GM18907 (cell line): ENCODE results near the gene FABP7.
A peak's percentile ranks its signal among the peaks of the same experiment; 100 is the strongest.

Experiments used
- ATAC-seq: cut with Tn5 transposase; IDR thresholded peaks from one replicate; pipeline ENCODE4 v1.9.1; 2021; ENCODE audit warnings: mild to moderate bottlenecking, moderate library complexity; ENCODE audit not compliant: unreplicated experiment

FABP7 gene

DNA sequence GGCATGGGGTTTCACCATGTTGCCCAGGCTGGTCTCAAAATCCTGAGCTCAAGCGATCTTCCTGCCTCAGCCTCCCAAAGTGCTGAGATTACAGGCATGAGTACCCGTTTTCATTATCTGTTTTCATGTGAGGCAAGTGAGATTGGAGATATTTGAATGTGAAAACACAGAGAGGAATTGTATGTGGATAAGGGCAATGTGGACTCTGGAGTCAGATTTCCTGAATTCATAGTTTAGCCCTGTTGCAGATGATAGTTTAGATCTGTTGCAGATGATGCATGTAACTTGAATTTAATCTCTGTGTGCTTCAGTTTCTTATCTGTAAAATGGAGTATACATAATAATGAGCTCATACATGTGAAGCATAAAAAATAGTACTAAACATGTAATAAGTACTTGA, 13.2 kb downstream of the FABP7 start:
- ATAC-seq: no peak

DNA sequence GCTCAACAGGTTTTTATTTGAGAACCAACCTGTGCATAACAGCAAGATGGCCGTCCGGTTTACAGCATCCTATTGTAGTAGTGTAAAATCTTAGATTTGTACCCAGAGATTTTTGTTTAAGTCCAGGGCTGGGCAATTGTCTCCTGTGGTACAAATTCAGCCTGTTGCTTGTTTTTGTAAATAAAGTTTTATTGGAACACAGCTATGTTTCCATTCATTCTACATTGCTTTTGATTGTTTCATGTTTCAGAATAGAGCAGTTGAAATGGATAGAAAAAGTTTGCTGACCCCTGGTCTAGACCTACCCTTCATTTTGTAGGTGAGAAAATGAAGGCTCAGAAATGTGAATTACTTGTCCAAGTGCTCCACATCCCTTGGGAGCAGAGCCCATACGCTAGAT, 18.0 kb downstream of the FABP7 start:
- no peak for ATAC-seq

DNA sequence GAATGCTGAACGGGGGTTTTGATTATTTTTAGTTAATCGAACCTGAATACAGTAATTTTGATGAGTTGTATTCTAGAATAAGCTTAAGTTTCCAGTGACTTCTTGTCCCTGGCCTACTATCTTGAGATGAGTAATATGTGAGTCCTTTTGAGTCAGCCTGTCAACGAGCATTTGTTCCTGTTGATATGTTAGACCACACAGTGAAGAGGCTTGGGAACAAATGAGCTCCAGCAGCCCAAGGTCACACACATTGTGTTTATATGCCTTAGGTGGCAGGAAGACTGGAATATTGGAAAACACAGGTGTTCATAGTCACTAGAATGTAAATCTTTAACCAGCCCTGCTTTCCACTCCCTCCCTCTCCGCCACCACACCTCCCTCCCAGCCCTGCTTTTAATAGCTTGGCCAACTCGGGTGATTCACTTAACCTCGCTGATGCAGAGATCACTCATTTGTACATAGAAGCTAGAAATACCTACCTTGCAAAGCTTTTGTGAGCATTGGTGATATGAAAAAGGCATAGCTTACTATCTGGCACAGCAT, 18.7 kb downstream of the FABP7 start:
- peak; percentile 97 for ATAC-seq

DNA sequence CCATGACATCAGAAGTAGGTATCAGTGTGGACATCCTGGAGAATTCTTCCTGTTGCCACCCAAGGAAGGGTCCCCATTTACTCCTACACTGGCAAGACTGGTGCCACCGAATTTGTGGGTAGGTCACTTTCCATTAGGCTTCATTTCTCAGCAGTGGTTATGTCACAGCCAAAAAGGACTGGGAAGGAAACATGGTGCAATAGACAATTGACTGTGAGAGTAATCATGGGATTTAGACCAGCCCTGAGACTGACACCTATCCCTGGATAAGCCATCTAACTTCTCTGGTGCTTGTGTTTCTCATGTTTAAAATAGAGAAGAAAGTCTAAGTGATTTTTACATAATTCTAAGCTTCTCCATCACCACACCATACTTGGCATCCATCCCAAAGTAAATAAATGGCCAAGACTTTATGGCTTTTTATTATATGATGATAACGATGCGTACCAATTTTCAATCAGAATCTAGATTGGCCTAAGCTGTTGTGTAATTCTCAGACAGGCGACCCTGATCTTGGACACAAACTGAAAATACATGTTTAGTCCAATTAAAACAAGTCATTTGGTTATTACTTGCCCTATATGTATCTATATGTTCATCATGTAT, 19.7 kb downstream of the FABP7 start:
- no peak for ATAC-seq

DNA sequence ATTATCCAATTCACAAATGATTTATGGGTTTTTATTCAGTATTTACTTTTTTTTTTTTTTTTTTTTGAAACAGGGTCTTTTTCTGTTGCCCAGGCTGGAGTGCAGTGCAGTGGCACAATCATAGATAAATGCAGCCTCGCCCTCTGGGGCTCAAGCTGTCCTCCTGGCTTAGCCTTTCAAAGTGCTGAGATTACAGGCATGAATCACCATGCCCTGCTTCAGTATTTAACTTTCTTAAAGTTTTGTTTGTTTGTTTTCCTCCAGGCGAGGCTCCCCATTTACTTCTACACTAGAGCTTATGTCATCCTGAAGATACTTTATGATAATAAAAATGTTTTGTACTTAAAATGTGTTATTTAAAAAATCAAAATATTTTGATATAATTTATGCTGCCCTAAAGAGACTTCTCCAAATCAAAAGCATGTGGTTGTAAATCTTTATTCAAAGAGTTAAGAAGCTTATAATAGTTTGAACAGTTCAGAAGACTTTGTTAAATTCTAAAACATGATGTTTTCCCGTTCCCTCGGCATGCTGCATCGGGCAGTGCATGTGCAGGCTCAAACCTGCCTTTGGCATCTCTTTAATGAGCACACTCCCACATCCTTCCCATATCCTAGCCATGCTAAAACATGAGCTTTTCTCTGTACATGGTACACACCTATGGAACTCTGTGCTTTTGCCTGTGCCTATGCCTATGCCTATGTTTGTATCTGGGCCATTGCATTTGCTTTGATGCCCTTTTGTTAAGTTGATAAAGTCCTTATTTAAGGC, 20.6 kb downstream of the FABP7 start:
- no peak for ATAC-seq

DNA sequence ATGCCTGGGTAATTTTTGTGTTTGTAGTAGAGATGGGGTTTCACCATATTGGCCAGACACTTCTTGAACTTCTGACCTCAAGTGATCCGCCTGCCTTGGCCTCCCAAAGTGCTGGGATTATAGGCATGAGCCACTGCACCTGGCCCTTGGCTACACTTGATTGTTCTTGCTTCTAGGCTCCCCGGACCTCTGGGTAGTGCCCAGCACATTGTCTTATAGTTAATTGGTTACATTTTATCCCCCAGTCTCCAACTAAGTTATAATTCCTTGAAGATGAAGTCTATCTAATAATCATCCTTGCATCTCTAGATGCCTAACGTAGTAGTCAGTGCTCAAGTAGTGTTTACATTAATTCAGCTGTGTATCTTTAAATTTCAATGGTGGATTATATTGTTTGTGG, 21.4 kb downstream of the FABP7 start:
- no peak for ATAC-seq

DNA sequence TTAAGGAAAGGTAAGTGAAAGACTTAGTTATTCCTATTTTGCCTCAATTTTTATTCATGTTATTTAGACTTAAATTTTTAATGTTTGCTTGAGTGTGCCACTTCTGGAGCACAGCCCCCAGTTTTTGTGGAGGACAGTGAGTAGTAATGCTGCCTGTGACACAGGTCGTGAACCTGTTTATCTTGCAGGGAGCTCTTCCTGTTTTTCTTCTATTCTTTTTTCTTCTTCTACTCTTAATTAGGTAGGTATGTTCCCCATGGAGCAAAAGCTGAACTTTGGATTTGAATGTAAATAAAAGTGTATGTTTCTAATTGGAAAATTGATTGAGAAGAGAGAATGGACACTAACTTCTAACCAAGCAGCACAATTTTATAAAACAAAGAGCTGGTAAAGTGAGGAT, 21.9 kb downstream of the FABP7 start:
- ATAC-seq: no peak

DNA sequence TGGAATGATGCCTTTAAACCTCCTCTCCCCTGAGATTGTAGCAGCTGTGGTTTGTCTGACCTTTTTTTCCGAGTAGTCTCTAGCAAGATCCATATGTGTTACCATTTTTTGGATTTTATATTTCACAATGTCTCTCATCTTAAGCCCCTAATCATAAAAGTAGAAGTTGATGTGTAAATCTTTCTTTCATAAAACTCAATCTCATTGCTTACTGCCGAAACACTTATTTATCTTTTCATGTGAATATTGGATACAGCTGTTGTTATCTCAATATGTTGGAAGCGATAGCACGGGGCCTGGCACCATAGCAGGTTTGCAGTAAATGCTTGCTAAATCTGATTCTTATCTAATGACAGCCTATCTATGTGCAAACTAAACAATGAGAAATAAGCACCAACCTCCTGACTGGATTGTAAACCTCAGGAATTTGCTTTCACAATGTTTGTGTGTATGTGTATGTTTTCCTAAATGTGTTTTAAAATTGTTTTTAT, 23.7 kb downstream of the FABP7 start:
- no peak for ATAC-seq

DNA sequence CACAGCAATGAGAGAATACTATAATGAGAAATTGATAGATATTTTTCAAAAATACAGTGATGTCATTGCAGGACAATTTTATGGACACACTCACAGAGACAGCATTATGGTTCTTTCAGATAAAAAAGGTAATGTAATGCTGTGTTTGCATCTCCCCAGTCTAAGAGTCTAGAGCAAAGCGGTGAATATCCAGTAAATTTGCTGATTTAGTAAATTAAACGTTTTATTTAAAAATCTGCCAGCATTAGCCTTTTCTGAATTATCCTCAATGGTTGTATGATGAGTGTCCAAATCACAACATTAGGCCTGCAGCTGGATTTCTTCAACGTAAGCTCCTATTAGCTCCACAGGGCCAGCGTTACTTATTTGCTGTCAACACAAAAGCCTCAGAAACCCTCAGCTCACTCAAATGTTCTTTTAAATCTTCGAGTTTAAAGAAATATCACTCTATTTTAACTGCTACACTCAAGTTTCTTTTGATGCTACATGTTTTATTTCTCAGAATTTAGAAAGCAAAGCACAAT, 25.5 kb downstream of the FABP7 start:
- no peak for ATAC-seq

DNA sequence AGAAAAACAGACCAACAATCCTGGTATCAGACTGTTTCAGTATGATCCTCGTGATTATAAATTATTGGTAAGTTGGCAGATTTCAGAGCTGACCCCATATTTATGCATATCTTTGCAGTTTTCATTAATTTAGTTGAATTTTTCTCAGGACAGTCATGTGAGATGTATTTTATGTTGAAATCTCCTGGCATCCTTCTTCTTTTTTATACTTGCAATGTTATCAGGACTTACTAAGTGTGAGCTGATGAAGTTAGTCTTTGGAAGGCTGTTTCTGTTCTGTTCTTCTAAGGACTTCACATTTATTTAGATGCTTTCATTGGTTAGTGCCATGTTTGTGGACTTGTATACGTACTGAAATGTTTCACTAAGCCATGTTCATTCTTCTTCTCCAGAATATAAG, 26.8 kb downstream of the FABP7 start:
- ATAC-seq: no peak

DNA sequence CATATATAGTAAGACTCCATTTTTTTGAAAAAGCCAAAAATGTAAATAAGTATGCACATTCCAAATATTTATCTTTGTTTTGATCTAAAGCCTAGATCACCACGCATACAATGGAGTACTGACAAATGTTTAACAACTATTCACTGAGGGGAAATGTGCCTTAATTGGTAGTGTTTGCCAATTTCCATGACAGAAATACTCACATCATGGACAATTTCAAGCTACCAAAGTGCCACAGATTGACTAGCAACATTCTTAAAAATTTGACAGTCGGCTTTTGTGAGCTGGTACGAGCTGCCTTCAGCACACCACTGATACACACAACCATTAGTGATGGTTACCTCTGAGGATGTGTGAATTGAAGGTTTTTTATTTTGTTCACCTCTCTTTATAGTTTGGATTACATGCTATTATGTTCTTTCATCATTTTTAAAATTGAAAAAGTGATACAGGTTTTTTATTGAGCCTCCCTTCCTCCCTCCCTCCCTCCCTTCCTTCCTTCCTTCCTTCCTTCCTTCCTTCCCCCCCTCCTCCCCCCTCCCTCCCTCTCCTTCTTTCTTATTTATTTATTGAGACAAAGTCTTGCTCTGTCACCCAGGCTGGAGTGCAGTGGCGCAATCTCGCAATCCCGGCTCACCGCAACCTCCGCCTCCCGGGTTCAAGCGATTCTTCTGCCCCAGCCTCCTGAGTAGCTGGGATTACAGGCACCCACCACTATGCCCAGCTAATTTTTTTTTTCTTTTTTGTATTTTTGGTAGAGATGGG, 28.8 kb downstream of the FABP7 start:
- no peak for ATAC-seq

DNA sequence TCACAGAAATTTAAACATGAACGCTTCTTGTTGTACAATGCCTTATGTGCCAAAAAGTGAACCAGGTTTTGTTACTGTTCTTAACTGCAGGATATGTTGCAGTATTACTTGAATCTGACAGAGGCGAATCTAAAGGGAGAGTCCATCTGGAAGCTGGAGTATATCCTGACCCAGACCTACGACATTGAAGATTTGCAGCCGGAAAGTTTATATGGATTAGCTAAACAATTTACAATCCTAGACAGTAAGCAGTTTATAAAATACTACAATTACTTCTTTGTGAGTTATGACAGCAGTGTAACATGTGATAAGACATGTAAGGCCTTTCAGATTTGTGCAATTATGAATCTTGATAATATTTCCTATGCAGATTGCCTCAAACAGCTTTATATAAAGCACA, 29.5 kb downstream of the FABP7 start:
- ATAC-seq: no peak

DNA sequence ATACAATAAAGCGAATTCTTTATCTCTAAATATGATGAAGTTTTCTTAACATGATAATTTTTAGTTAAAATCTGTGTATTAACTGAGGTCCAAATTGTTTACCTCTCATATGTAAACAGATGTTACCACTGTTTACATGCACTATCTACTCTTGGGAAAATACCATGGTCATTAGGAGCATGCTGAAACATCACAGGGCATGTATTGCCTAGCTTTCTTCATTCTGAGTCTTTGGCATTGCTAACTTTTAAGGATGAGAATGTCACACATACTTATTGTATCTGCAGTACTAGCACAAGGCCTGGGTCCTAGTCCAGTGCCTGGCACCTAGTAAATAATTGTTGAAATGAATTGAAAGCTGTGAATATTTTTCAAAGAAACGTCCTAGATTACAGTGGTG, 30.2 kb downstream of the FABP7 start:
- no peak for ATAC-seq

DNA sequence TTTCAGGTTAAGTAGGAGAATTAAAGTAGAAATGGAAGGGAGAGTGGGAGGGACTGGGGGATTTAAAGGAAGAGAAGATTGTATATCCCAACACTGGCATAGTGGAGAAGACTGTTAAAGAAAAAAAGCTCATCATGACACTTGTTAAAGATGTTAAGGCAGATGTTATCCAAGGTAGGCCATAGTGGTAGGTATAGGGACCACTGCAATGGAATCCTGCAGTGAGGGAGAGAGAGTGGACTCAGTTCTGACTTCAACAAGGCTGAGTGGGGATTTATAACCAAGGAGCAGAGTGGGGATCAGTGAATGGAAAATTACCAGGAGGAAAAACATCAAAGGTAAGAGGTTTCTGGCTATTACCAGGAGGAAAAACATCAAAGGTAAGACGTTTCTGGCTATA, 30.7 kb downstream of the FABP7 start:
- no peak for ATAC-seq

DNA sequence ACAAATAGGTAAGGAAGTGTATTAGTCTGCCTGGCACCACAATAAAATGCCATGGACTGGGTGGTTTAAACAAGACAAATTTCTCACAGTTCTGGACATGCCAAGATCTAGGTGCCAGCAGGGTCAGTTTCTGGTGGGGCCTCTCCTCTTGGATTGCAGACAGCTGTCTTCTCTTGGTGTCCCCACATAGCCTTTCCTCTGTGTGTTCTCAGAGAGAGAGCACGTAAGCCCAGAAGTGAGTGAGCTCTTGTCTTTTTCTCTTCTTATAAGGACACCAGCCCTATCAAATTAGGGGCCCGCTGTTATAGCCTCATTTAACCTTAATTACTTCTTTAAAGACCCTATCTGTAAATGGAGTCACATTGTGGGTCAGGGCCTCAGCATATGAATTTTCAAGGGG, 37.8 kb downstream of the FABP7 start:
- ATAC-seq: no peak

DNA sequence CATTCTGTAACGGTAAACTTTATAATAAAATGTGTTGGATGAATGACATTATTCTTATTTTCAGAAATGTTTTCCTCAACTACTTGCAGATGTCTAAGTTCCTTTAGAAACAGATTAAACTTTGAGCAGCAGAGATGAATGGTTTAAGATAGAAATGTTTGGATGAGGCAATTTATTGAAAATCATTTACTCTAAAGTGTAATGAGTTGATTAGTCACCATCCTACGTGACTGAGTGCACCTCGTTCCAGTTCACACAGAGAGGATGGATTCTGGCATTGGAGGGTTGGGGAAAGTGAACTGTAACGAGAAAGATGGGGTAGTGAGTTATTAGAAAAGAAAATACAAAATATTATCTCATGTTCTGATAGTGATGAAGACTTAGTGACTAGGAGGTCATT, 38.2 kb downstream of the FABP7 start:
- ATAC-seq: no peak

DNA sequence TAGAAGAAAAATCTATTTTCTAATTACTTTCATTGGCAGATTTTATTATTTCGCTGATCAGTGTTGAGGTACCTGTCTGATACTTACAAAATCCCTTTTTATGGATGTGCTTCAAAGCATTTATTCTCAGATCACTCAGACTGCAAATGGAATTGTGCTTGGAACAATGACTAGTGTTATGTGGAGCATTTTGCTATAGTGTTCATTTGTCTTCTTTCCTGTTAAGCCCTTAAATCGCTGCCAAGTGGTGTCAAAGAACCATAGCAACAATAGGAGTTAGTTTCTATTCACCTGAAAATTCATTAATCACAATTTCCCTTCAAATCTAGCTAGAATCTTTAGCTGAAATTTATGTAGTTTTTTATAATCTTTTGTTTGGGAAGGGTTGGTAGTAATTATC, 39.4 kb downstream of the FABP7 start:
- no peak for ATAC-seq

DNA sequence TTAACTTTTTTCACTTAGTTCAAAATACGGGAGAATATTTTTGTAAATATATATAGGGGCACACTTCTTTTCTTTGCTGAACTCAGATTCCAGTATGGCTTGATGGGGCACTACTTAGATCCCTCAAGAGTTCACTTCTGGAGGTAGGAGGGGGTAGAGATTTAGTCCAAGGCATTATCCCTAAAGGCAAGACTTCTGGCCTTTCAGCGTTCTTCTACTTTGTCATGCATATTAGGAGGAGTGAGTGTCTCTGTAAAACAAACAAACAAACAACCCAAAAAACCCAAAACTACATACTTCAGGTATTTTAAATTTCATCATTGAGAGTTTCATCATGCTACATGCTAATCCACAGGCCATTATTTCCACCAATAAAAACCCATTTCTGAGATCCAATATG, 41.6 kb downstream of the FABP7 start:
- ATAC-seq: no peak

DNA sequence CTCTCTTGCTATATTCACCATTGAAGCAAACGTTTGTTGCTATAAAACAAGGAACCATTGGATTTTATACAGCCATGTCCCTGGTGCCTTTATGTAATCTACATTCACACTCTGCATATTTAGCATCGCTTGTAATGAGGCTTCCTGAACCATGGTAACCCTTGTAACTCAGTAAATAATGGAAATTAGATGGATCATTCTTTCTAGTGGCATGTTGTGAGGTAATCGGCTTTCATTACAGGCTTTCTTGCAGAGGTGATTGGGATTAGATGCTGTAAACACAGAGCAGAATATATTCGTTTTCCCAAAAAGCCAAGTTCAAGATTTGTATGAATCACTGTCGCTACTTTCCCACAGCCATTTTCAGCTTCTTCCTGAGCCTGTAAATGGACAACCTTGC, 45.6 kb downstream of the FABP7 start:
- no peak for ATAC-seq

DNA sequence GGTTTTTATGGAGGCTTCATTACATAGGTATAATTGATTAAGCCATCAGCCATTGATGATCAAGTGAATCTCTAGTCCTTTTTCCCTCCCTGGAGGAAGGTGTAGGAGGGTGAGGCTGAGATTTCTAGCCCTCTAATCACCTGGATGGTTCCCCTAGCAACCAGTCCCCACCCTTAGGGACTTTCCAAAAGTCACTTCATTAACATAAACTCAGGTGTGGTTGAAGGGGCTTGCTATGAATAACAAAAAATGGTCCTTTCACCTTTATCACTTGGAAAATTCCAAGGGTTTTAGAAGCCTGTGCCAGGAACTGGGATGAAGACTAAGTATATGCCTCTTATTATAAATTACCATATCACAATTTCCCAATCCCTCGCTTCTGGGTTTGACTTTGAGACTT, 49.9 kb downstream of the FABP7 start:
- ATAC-seq: no peak

DNA sequence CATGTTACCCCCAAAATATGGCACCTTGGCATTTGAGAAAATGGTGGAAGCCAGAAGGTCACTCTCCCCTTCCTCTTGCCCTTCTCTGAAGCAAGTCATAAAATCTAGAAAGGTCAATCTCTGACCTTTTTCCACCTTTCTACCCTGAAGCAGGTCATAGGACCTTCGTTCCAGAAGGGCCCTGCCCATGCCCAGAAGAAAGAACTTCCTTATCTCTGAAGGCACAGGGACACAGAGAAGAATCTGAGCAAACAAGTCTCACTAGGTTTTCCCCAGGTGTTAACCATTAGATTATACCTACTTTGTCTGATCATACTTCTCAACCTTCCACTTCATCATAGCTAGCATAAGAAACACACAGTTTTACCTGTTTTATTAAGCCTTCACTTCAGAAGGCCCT, 52.0 kb downstream of the FABP7 start:
- ATAC-seq: no peak

DNA sequence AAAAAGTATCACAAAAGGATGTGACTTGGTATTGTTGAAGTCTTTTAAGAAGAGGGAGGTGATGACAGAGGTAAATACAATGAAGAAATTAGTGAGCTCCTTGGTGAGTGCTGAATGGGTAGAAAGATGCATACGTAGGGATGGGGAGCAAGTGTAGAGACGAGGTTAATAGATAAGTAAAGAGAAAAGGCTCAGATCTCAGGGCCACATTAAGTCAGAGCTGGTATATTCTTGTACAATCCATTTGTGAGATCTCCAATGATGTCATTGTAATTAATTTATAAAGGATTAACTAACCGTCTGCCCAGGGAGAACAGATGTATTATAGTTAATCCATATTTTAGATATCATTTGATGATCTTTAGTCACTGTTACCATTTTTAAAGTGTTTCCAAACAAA, 52.9 kb downstream of the FABP7 start:
- ATAC-seq: no peak
